Transverse colon (tissue), 4 donors: ENCODE measurements around the gene NOTCH2. TPM values are rescaled to one million over a fixed set of nuclear protein-coding genes. Genes with fewer than 3 reads are reported as not detected.
A peak's percentile ranks its signal among the peaks of the same experiment; 100 is the strongest.
"Not testable (repeated sequence)": the region's sequence is repeated elsewhere in the genome, so short reads cannot be mapped to it uniquely, and the experiment has no call there.

Experiments used
- DNase-seq: peaks from one replicate; pipeline ENCODE4 v3.0.0-alpha.2; 2019
- H3K27ac ChIP-seq, 4 donors: fragments of 200-600 bp; sonication (generic); 2 replicates each; pipeline ENCODE4 v1.5.1; 2016 to 2018; ENCODE audit warnings: inconsistent platforms in 4 of 4
- H3K27me3 ChIP-seq: fragments of 200-600 bp; sonication (generic); 2 replicates; pipeline ENCODE4 v1.5.1; 2017; ENCODE audit warnings: inconsistent platforms
- H3K36me3 ChIP-seq, 4 donors: fragments of 200-600 bp; sonication (generic); 2 replicates each; pipeline ENCODE4 v1.5.1; 2017 to 2019; ENCODE audit warnings: inconsistent platforms in 4 of 4
- H3K4me1 ChIP-seq, 4 donors: fragments of 200-600 bp; sonication (generic); 2 replicates each; pipeline ENCODE4 v1.5.1; 2017 to 2020; ENCODE audit warnings: inconsistent platforms in 4 of 4
- H3K4me3 ChIP-seq, 4 donors: fragments of 200-600 bp; sonication (generic); 1 replicate in 1 of 4; 2 replicates in 3 of 4; pipeline versions ENCODE4 v1.5.1 to v1.6.1; 2017 to 2019; ENCODE audit warnings: inconsistent platforms in 4 of 4
- H3K9me3 ChIP-seq, 2 donors: fragments of 200-600 bp; sonication (generic); 2 replicates each; pipeline ENCODE4 v1.5.1; 2017 to 2019; ENCODE audit warnings: inconsistent platforms in 2 of 2
- WGBS, 2 donors: methylation state at CpG; one replicate each; pipeline ENCODE4 v1.1.5; 2018; ENCODE audit warnings: low coverage in 1 of 2; 5-methylcytosine and 5-hydroxymethylcytosine counted together
- in situ Hi-C, 4 donors: fragments of 200-750 bp; cut with MboI; loops; one replicate each; pipeline versions ENCODE4 v1.15.0 to v1.15.1; 2017; ENCODE audit warnings: low sequenced_read_pairs in 3 of 4, low pct_ligation_motif_present in 1 of 4, low pct_unique_long_range_greater_than_20kb in 1 of 4
- intact Hi-C: fragments of 100-400 bp; cut with DNase I; formaldehyde crosslinking; loops from one replicate; pipeline ENCODE4 v1.15.1; 2023; ENCODE audit warnings: low total_unique reads
- total RNA-seq, 4 donors: library from RNA; depleted of rRNA; stranded (reverse); fragments of >200 nt; gene quantifications; one replicate each; pipeline ENCODE4 v1.1.0, GENCODE V29; 2016

Gene NOTCH2
- total RNA-seq, 4 donors from 2014 or later = 24.7 to 80.0 (median 47.1) TPM

- H3K27me3 ChIP-seq, H3K9me3 ChIP-seq, in situ Hi-C loops, H3K36me3 ChIP-seq, H3K4me1 ChIP-seq, intact Hi-C loops: not testable (repeated sequence)
- peak overlapping the region; percentile 66 to 90 (median 90) for H3K4me3 ChIP-seq
- peak overlapping the region; percentile 88 to 93 (median 90) for H3K27ac ChIP-seq
- WGBS, 2 donors = no CpG with 5 or more reads among the region's 28 CpGs
- peak; percentile 15 for DNase-seq
These were observed 787 bp downstream of the NOTCH2 start for GRCh38 chr1:120068683-120069066.

- H3K27me3 ChIP-seq, H3K27ac ChIP-seq, H3K4me3 ChIP-seq, H3K36me3 ChIP-seq, H3K4me1 ChIP-seq, H3K9me3 ChIP-seq, in situ Hi-C loops, intact Hi-C loops, DNase-seq: not testable (repeated sequence)
- WGBS, 2 donors = 33 to 100% methylated on average over 1 of the region's 2 CpGs
These were observed 21.3 kb downstream of the NOTCH2 start for GRCh38 chr1:120048208-120048607.

GRCh38 chr1:120041771-120042170 lies 27.7 kb downstream of the NOTCH2 start:
- H3K27ac ChIP-seq, H3K9me3 ChIP-seq, H3K4me1 ChIP-seq, intact Hi-C loops, H3K36me3 ChIP-seq, in situ Hi-C loops, DNase-seq, H3K4me3 ChIP-seq, H3K27me3 ChIP-seq: not testable (repeated sequence)
- WGBS, 2 donors = 95 to 96% methylated on average over 4 of the region's 4 CpGs

GRCh38 chr1:120032253-120032652 lies 37.2 kb downstream of the NOTCH2 start:
- H3K36me3 ChIP-seq, DNase-seq, intact Hi-C loops, H3K4me3 ChIP-seq, H3K9me3 ChIP-seq, H3K4me1 ChIP-seq, H3K27me3 ChIP-seq, in situ Hi-C loops, H3K27ac ChIP-seq: not testable (repeated sequence)
- 80% methylated on average over 1 of the region's 3 CpGs; no CpG with 5 or more reads in 1 of the 2 donors for WGBS, 2 donors

GRCh38 chr1:120023791-120024190 lies 45.7 kb downstream of the NOTCH2 start:
- H3K27me3 ChIP-seq, H3K4me1 ChIP-seq, DNase-seq, H3K9me3 ChIP-seq, in situ Hi-C loops, H3K36me3 ChIP-seq, H3K27ac ChIP-seq, H3K4me3 ChIP-seq, intact Hi-C loops: not testable (repeated sequence)
- WGBS, 2 donors = no CpG with 5 or more reads among the region's 1 CpG

GRCh38 chr1:120014978-120015377 lies 54.5 kb downstream of the NOTCH2 start:
- WGBS, 2 donors = 20 to 32% methylated on average over 3 to 7 of the region's 7 CpGs
- in situ Hi-C loops, H3K4me1 ChIP-seq, DNase-seq, intact Hi-C loops, H3K27me3 ChIP-seq, H3K36me3 ChIP-seq, H3K27ac ChIP-seq, H3K9me3 ChIP-seq, H3K4me3 ChIP-seq: not testable (repeated sequence)

- in situ Hi-C loops, H3K27me3 ChIP-seq, H3K27ac ChIP-seq, DNase-seq, H3K36me3 ChIP-seq, H3K9me3 ChIP-seq, intact Hi-C loops, H3K4me1 ChIP-seq, H3K4me3 ChIP-seq: not testable (repeated sequence)
- 58% methylated on average over 1 of the region's 1 CpG; no CpG with 5 or more reads in 1 of the 2 donors for WGBS, 2 donors
These were observed 61.1 kb downstream of the NOTCH2 start for GRCh38 chr1:120008320-120008719.

- H3K36me3 ChIP-seq, H3K27ac ChIP-seq, H3K27me3 ChIP-seq, H3K4me1 ChIP-seq, intact Hi-C loops, DNase-seq, H3K4me3 ChIP-seq, H3K9me3 ChIP-seq, in situ Hi-C loops: not testable (repeated sequence)
- WGBS, 2 donors = no CpG with 5 or more reads among the region's 1 CpG
These were observed 61.6 kb downstream of the NOTCH2 start for GRCh38 chr1:120007850-120008249.

GRCh38 chr1:120001035-120001434 lies 68.4 kb downstream of the NOTCH2 start:
- H3K4me3 ChIP-seq, H3K36me3 ChIP-seq, H3K4me1 ChIP-seq, H3K27me3 ChIP-seq, in situ Hi-C loops, H3K9me3 ChIP-seq, H3K27ac ChIP-seq, intact Hi-C loops, DNase-seq: not testable (repeated sequence)
- 94 to 98% methylated on average over 4 to 9 of the region's 9 CpGs for WGBS, 2 donors

GRCh38 chr1:119996731-119997312 lies 72.6 kb downstream of the NOTCH2 start:
- H3K27me3 ChIP-seq, H3K36me3 ChIP-seq, H3K4me3 ChIP-seq, in situ Hi-C loops, intact Hi-C loops, H3K27ac ChIP-seq, H3K9me3 ChIP-seq: not testable (repeated sequence)
- WGBS, 2 donors = 77% methylated on average over 1 of the region's 1 CpG; no CpG with 5 or more reads in 1 of the 2 donors
- peaks cover 0 to 10% (median 4%) of the 10 kb centered on the region in 4 donors for H3K4me1 ChIP-seq
- peak; percentile 22 for DNase-seq

- H3K36me3 ChIP-seq, intact Hi-C loops, DNase-seq, in situ Hi-C loops, H3K9me3 ChIP-seq, H3K27me3 ChIP-seq, H3K27ac ChIP-seq, H3K4me3 ChIP-seq: not testable (repeated sequence)
- H3K4me1 ChIP-seq = peaks cover 0 to 10% (median 4%) of the 10 kb centered on the region in 4 donors
- WGBS, 2 donors = 100% methylated on average over 1 of the region's 2 CpGs; no CpG with 5 or more reads in 1 of the 2 donors
These were observed 73.5 kb downstream of the NOTCH2 start for GRCh38 chr1:119995975-119996374.
